Measurements from ENCODE around the gene CNP. TPM values are rescaled to one million over a fixed set of nuclear protein-coding genes. Genes with fewer than 3 reads are reported as not detected.

Gene CNP
- total RNA-seq, 1 donor from 2014 or later: 24.9 TPM

GRCh38 chr17:41974031-41974430, 7.4 kb downstream of the CNP start:
- H3K4me1 ChIP-seq: peaks cover 34% of the 10 kb centered on the region
- DNase-seq: no peak
- H3K27me3 ChIP-seq (ENCODE audit: low read depth): no peaks in the 10 kb centered on the region
- H3K27ac ChIP-seq (replicated peaks): no peak overlapping the region
- TF ChIP-seq, protein P1, sequence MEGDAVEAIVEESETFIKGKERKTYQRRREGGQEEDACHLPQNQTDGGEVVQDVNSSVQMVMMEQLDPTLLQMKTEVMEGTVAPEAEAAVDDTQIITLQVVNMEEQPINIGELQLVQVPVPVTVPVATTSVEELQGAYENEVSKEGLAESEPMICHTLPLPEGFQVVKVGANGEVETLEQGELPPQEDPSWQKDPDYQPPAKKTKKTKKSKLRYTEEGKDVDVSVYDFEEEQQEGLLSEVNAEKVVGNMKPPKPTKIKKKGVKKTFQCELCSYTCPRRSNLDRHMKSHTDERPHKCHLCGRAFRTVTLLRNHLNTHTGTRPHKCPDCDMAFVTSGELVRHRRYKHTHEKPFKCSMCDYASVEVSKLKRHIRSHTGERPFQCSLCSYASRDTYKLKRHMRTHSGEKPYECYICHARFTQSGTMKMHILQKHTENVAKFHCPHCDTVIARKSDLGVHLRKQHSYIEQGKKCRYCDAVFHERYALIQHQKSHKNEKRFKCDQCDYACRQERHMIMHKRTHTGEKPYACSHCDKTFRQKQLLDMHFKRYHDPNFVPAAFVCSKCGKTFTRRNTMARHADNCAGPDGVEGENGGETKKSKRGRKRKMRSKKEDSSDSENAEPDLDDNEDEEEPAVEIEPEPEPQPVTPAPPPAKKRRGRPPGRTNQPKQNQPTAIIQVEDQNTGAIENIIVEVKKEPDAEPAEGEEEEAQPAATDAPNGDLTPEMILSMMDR (IDR thresholded peaks at IDR 0.05; ENCODE audit: borderline replicate concordance): no peak
- intact Hi-C loops (cut with micrococcal nuclease): no loop called here
- peaks cover 86% of the 10 kb centered on the region for H3K36me3 ChIP-seq
- H3K9me3 ChIP-seq (replicated peaks): no peaks in the 10 kb centered on the region
- H3K4me3 ChIP-seq: no peak overlapping the region

DNA sequence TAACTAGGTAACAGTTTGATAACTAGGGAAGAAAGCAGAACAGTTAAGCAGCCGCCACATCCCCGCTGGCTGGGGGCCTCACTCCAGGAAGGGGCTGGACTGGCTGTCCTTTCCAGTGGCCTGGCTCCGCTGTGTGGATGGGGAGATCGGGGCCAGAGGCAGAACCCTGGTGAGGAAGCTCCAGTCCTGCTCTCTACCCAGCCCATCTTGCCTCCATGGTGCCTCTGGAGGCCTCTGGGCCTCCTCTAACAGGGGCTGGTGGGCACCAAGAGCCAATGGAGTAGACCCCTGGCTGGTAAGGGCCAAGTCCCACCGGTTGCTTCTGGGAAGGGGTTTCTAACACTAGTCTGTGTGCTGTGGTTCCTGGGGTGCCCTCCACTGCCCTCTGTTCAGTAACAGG, 8.1 kb downstream of the CNP start:
- H3K27ac ChIP-seq (replicated peaks): no peak overlapping the region
- no peak for DNase-seq
- intact Hi-C loops (cut with micrococcal nuclease): no loop called here
- no peaks in the 10 kb centered on the region for H3K9me3 ChIP-seq (replicated peaks)
- H3K36me3 ChIP-seq: peaks cover 84% of the 10 kb centered on the region
- H3K27me3 ChIP-seq (ENCODE audit: low read depth): no peaks in the 10 kb centered on the region
- peaks cover 34% of the 10 kb centered on the region for H3K4me1 ChIP-seq
- H3K4me3 ChIP-seq: no peak overlapping the region
- TF ChIP-seq, protein P1 (IDR thresholded peaks at IDR 0.05; ENCODE audit: borderline replicate concordance): no peak

DNA sequence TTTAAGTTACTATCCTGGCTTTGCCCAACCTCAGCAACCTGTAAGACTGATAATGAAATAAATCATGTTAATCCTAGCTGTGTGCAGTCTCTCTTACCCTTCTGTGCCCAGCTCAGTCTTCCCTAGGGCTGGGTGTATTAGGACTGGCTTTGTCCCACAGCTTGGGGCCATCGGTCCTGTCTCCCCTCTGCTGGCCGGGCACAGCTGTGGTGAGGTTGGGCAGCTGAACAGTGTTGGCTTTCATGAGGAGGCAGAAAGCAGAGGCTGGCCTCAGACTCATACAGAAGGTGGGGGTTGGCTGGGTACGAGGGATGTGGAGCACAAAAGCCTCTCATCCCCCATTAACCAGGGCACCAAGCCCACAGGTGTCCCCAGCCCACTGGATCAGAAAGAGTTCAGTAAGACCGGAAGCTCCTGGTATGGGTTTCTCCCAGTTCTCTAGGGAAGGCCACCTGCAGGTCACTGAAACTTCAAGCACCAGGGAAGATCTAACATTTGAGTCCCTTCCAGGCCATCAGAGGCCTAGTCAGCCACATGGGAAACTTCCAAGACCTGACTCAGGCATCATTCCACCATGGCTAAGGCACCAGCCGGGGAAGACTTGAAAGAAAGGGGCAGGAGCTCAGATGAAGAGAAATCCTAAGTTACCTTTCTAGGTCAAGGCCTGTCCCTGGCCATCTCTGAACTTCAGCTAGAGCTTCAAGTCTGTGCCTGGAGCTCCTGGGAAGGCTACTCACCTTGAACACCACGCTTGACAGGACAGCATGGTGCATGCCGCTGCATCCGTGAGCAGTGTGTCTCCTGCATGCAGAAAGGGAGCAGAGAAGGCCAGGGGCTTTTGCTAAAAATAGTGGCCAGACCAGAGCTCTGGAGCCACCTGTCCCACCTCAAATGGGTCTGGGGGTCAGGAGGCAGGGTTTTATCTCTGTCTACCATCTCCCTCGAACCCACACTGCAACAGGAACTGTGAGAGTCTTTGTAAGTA, 8.8 kb downstream of the CNP start:
- no peaks in the 10 kb centered on the region for H3K27me3 ChIP-seq (ENCODE audit: low read depth)
- DNase-seq: no peak
- TF ChIP-seq, protein P1 (IDR thresholded peaks at IDR 0.05; ENCODE audit: borderline replicate concordance): no peak
- H3K9me3 ChIP-seq (replicated peaks): no peaks in the 10 kb centered on the region
- no peak overlapping the region for H3K4me3 ChIP-seq
- H3K4me1 ChIP-seq: peaks cover 34% of the 10 kb centered on the region
- H3K36me3 ChIP-seq: peaks cover 85% of the 10 kb centered on the region
- intact Hi-C loops (cut with micrococcal nuclease): no loop called here
- H3K27ac ChIP-seq (replicated peaks): no peak overlapping the region

GRCh38 chr17:41976142-41976768, 9.7 kb downstream of the CNP start:
- intact Hi-C loops (cut with micrococcal nuclease): no loop called here
- DNase-seq: no peak
- Histone ChIP-seq H3K9me3 (replicated peaks) (no peaks in the 10 kb centered on the region), H3K36me3 (peaks cover 94% of the 10 kb centered on the region), H3K27ac (replicated peaks) (peak overlapping the region; percentile 27), H3K4me1 (peaks cover 34% of the 10 kb centered on the region), H3K27me3 (ENCODE audit: low read depth) (no peaks in the 10 kb centered on the region), H3K4me3 (no peak overlapping the region)
- TF ChIP-seq, protein P1 (IDR thresholded peaks at IDR 0.05; ENCODE audit: borderline replicate concordance): no peak

DNA sequence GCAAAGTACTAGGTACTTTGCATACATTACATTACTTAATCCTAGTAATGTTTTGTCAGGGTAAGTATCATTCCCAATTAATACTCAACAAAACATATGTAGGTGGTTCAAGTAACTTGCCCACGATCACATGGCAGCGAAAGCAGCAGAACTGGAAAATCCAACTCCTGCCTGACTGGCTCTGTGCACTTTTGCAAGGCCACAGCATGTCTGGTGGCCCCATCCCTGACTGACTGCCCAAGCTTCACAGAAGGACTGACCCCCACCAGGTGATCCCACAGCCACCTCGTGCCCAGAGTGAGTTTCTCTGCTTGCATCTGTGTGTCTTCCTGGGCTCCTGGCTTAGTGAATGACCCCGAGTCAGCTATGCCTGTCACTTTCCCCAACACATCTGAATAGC, 11.4 kb downstream of the CNP start:
- no peaks in the 10 kb centered on the region for H3K27me3 ChIP-seq (ENCODE audit: low read depth)
- peaks cover 17% of the 10 kb centered on the region for H3K4me1 ChIP-seq
- intact Hi-C loops (cut with micrococcal nuclease): no loop called here
- peaks cover 95% of the 10 kb centered on the region for H3K36me3 ChIP-seq
- no peak for DNase-seq
- H3K27ac ChIP-seq (replicated peaks): no peak overlapping the region
- TF ChIP-seq, protein P1 (IDR thresholded peaks at IDR 0.05; ENCODE audit: borderline replicate concordance): no peak
- no peaks in the 10 kb centered on the region for H3K9me3 ChIP-seq (replicated peaks)
- H3K4me3 ChIP-seq: no peak overlapping the region
